HG03342 (cell line): Measurements from ENCODE around the gene IRAK1BP1.
"Not testable (repeated sequence)": the region's sequence is repeated elsewhere in the genome, so short reads cannot be mapped to it uniquely, and the experiment has no call there.

ENCODE experiments used
- ATAC-seq: cut with Tn5 transposase; IDR thresholded peaks from one replicate; pipeline ENCODE4 v1.9.1; 2021; ENCODE audit warnings: mild to moderate bottlenecking, moderate library complexity; ENCODE audit not compliant: unreplicated experiment

Gene IRAK1BP1

GRCh38 chr6:78867370-78868040, at the start of gene IRAK1BP1:
Gene IRAK1BP1, plus strand, starts transcription at chr6:78867551. Its CDS starts 26 bp downstream, at chr6:78867577.
- ATAC-seq, result peak; percentile 96

- no peak for ATAC-seq
These were observed 43.3 kb upstream of the IRAK1BP1 start for GRCh38 chr6:78824045-78824444.

DNA sequence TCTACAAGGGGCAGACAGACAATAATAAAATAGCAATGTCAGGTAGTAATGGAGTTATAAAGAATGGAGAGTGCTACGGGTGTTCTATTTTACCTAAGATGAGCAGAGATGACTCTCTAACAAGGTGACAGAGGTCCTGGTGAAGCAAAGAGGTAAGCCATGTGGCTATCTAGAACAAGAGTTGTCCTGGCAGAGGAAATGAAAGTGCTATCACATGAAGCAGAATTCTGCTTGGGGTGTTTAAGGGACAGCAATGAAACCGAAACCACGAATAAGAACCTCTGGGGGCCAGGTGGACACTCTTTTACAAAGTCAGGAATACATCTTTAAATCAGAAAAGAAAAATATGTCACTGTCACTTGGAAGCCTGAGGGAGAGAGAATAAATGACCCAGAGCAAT, 37.9 kb upstream of the IRAK1BP1 start:
- ATAC-seq, result no peak

- no peak for ATAC-seq
These were observed 36.5 kb upstream of the IRAK1BP1 start for GRCh38 chr6:78830805-78831204.

GRCh38 chr6:78831492-78831891, 35.9 kb upstream of the IRAK1BP1 start:
- ATAC-seq, result no peak

DNA sequence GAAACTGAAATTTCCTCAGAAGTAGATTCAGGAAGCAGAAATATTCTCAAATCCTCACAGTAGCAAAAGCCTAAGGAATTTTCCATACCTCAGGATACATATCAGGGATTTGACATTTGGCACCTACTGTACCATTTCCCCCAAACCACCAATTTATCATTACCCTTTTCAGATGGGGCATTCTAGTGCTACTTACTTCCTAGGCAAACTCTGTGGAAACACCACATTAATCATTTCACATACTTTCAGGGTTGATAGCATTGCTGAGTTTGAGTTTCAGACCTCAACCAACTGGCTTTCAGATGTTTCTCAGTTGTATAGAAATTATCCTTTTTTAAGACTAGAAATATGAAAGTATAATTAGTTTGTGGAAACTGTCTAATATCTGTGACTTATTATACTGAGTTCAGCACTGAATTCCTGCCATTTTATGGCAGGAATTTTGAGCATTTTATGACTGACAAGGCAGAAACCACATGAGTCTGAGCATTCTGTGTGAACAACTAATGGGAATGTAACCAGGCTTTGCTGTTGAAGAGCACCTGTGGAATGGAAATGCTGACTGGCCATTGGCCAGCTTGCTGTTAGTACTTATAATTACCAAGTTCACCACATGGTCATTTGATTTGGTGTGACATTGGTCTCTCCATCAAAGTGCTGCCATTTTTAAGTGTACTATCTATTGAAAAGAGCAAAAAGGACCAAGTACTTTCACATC, 35.1 kb upstream of the IRAK1BP1 start:
- no peak for ATAC-seq

GRCh38 chr6:78835817-78836216, 31.5 kb upstream of the IRAK1BP1 start:
- no peak for ATAC-seq

DNA sequence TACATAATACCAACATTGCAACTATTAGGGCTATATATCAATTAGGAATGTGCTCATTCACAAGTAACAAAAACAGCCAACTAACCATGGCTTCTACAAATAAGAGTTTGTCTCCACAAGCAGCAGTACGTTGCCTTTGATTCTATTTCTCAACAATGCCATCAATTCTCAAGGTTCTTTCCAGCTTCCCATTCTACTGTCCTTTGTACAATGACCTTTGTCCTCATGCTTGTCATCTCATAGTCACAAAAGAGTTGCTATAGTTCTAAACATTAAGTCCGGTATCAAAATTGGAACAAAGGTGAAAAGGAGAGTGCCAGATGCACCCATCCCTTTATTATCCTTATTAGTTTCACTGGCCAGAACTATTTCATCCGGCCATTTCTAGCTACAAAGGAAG, 30.8 kb upstream of the IRAK1BP1 start:
- no peak for ATAC-seq

DNA sequence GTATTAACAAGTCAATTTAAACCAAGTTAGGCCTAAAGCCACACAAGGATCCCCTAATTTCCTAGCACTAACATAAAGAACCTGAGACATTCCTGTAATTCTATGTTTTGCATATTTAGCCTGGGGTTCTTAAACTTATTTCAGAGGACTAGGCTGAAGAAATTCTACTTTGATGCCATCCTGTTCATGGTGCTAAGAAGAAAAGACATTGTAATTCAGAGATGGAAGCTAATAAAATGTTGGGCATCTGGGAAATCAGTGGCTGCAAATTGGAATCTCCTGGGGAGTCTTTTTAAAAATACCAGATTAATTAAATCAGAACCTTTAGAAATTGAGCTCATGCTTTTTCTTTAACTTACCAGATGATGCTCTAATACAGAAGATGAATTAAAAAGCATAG, 26.2 kb upstream of the IRAK1BP1 start:
- ATAC-seq, result no peak

GRCh38 chr6:78842953-78843352, 24.4 kb upstream of the IRAK1BP1 start:
- ATAC-seq, result no peak

DNA sequence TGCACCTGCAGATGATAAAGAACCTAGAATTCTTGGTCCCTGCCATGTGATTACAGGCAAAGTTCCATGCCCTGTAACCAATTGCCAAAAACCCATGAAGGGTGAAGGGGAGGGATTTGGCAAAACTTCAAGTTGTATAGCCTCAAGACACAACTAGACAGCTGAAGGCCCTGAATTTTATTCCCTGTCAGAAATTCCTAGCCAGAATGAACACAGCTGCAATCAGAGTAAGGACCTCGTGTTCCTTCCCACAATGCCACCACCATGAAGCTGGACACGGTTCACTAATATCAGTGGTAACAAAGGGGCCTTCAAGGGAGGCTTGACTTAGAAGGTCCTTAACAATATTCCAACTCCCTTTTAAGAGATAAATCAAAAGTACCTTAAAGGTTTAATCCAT, 22.5 kb upstream of the IRAK1BP1 start:
- ATAC-seq, result no peak

DNA sequence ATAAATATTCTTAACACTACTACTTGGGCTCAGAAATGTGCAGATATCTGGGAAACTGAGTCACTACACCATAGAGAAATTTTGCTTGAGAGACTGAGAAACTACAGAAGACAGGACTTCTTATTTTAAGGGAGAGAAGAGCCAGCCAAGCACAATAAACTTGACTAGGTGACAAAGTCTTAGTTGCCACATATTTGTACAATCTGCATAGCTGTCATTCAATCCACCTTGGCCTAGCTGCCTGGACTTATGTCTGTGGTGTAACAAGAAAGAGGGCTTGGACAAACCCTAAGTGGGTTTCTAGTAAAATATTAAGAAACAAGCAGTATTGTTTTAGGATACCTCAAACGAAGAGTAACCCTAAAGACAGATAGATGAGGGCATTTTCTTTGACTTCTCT, 21.8 kb upstream of the IRAK1BP1 start:
- no peak for ATAC-seq

DNA sequence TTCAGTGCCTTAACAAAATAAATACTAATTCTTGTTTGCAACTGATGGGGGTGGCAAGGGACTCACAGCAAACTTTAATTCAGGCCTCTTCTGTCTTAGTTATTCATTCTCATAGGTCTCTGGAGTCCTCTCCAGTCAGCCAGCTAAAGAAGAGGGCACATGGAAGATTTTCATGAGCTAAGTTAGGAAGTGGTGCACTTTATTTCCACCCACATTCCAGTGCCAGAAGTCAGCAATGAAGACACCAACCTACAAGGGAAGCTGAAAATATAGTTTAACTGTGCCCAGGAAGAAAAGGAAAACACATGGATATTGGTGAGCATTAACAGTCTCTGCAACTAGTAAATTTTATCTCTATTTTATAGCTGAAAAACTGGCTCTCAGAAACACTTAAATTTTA, 16.7 kb upstream of the IRAK1BP1 start:
- ATAC-seq, result no peak

DNA sequence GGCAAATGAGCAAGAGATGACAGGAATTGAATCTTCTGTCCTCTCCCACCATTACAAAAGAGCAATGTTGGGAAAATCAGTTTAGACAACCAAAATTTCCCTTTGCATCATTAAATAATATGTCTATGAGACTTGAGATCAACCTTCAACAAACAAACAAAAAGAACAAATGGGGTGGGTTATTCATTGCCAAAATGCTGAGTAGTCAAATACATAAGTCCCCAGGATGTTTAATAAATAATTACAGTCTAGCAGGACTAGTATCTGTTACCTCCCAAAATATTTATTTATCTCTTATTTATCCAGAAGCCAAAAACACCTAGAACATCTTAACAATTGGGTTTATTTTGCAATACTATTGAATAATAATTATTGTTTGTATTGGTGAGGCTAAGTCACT, 16.2 kb upstream of the IRAK1BP1 start:
- ATAC-seq, result no peak

DNA sequence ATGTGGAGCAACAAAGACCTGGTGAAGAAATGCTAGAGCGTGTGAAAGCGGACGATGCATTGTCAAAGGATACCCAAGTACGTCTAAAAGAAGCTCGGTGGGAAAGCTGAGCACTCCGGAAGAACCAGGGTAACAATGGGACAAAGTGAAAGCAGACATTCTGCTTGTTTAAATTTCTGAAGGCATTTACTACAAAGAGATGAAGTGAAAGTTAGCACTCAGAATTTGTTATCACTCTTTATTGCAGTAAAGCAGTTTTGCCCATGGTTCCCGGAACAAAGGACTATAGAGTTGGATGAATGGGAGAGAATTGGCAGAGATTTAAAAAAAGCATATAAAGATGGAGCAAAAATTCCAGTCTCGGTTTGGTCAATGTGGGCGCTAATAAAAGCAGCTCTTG, 12.8 kb upstream of the IRAK1BP1 start:
- ATAC-seq, result no peak

- not testable (repeated sequence) for ATAC-seq
These were observed 8.9 kb upstream of the IRAK1BP1 start for GRCh38 chr6:78858339-78858938.

GRCh38 chr6:78861509-78861908, 5.8 kb upstream of the IRAK1BP1 start:
- no peak for ATAC-seq

- ATAC-seq, result no peak
These were observed 3.8 kb upstream of the IRAK1BP1 start for GRCh38 chr6:78863576-78863975.

DNA sequence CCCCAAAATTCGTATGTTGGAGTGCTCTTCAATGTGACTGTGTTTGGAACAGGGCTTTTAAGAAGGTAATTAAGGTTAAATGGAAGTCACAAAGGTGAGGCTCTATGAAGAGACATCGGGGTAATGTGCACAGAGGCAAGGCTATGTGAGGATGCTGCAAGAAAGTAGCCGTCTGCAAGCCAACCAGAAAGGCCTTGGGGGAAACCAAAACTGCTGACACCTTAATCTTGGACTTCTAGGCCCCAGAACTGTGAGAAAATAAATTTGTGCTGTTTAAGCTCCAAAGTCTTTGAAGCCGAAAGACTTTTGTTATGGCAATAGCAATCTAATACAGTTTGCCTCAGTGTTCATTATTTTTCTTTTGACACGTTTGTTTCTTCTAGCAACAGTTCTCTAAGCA, 2.4 kb upstream of the IRAK1BP1 start:
- ATAC-seq, result no peak

DNA sequence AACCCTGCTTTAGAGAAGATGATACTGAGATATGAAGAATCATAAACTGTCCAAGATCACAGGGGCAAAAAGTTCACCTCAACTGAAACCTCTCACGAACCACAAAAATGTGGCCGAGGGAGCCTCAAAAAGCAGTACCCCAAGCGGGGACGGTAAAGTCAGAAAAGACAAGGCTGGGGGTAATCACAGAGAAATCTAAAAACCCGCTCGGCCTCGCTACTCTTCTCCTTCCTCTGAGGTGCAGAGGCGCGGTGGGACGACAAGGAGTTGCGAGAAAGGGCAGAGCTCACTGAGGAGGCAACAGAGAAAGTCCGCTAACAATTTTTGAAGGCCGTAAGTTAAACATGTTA, 356 bp upstream of the IRAK1BP1 start:
- ATAC-seq, result peak; percentile 35

GRCh38 chr6:78868116-78868515, 765 bp downstream of the IRAK1BP1 start:
- ATAC-seq, result no peak

DNA sequence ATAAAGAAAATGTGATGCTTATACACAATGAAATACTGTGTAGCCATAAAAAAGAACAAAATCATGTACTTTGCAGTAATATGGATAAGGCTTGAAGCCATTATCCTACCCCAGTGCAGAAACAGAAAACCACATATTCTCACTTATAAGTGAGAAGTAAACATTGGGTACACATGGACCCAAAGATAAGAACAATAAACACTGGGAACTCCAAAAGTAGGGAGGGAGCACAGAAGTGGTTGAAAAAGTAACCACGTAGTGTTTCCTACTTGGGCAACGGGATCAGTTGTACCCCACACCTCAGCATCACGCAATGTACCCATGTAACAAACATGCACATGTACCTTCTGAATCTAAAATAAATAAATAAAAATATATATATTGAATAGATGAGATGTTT, 8.2 kb downstream of the IRAK1BP1 start:
- no peak for ATAC-seq
